Skeletal muscle satellite cell (primary cell): ENCODE results near the gene CMSS1.

Experiments used
- H3K27me3 ChIP-seq: 2 replicates; pipeline ENCODE4 v1.7.0; 2013; ENCODE audit warnings: low read length; ENCODE audit not compliant: control insufficient read depth, insufficient read depth
- H3K36me3 ChIP-seq: 2 replicates; pipeline ENCODE4 v1.7.0; 2013; ENCODE audit warnings: mild to moderate bottlenecking, control low read depth, low read length; ENCODE audit not compliant: insufficient read depth
- H3K4me1 ChIP-seq: 2 replicates; pipeline ENCODE4 v1.7.0; 2013; ENCODE audit warnings: low read length; ENCODE audit not compliant: control insufficient read depth, insufficient read depth
- H3K4me2 ChIP-seq: 2 replicates; pipeline ENCODE4 v1.7.0; 2013; ENCODE audit warnings: mild to moderate bottlenecking, low read length
- H3K4me3 ChIP-seq: 2 replicates; pipeline ENCODE4 v1.7.0; 2013; ENCODE audit warnings: low read length
- H3K9ac ChIP-seq: 2 replicates; pipeline ENCODE4 v1.7.0; 2013; ENCODE audit warnings: mild to moderate bottlenecking, low read depth, low read length, moderate library complexity
- H3K9me3 ChIP-seq: replicated peaks from 2 replicates; pipeline ENCODE4 v1.7.0; 2013; ENCODE audit warnings: mild to moderate bottlenecking, control low read depth, low read length

The CMSS1 gene

GRCh38 chr3:100129941-100130340 is 312.3 kb downstream of the CMSS1 start:
- Histone ChIP-seq H3K4me2 (no peak overlapping the region), H3K36me3 (no peaks in the 10 kb centered on the region), H3K4me3 (no peak overlapping the region)

GRCh38 chr3:100131241-100131640 is 313.6 kb downstream of the CMSS1 start:
- Histone ChIP-seq H3K4me1 (no peaks in the 10 kb centered on the region), H3K9me3 (no peaks in the 10 kb centered on the region), H3K36me3 (no peaks in the 10 kb centered on the region), H3K9ac (no peak overlapping the region), H3K4me3 (no peak overlapping the region), H3K4me2 (no peak overlapping the region), H3K27me3 (no peaks in the 10 kb centered on the region)

More at GRCh38 chr3:100129941-100130340, 312.3 kb downstream of the CMSS1 start:
- Histone ChIP-seq H3K9ac (no peak overlapping the region), H3K4me1 (no peaks in the 10 kb centered on the region), H3K9me3 (no peaks in the 10 kb centered on the region), H3K27me3 (no peaks in the 10 kb centered on the region)

- Histone ChIP-seq H3K9me3 (no peaks in the 10 kb centered on the region), H3K4me2 (no peak overlapping the region), H3K9ac (no peak overlapping the region), H3K36me3 (no peaks in the 10 kb centered on the region), H3K4me1 (no peaks in the 10 kb centered on the region), H3K27me3 (no peaks in the 10 kb centered on the region), H3K4me3 (no peak overlapping the region)
These were observed 319.3 kb downstream of the CMSS1 start for GRCh38 chr3:100136921-100137320.

GRCh38 chr3:100140976-100141375 is 323.3 kb downstream of the CMSS1 start:
- Histone ChIP-seq H3K4me1 (no peaks in the 10 kb centered on the region), H3K36me3 (no peaks in the 10 kb centered on the region), H3K4me3 (no peak overlapping the region), H3K9ac (no peak overlapping the region), H3K9me3 (no peaks in the 10 kb centered on the region), H3K4me2 (no peak overlapping the region), H3K27me3 (no peaks in the 10 kb centered on the region)

GRCh38 chr3:100141586-100141985 is 323.9 kb downstream of the CMSS1 start:
- no peak overlapping the region for H3K4me2 ChIP-seq

GRCh38 chr3:100144255-100144866 is 326.7 kb downstream of the CMSS1 start:
- Histone ChIP-seq H3K4me3 (no peak overlapping the region), H3K9me3 (no peaks in the 10 kb centered on the region), H3K4me2 (no peak overlapping the region), H3K4me1 (no peaks in the 10 kb centered on the region), H3K27me3 (no peaks in the 10 kb centered on the region), H3K36me3 (no peaks in the 10 kb centered on the region), H3K9ac (no peak overlapping the region)

More at GRCh38 chr3:100141586-100141985, 323.9 kb downstream of the CMSS1 start:
- H3K9ac ChIP-seq, result no peak overlapping the region
- H3K4me3 ChIP-seq, result no peak overlapping the region
- H3K9me3 ChIP-seq, result no peaks in the 10 kb centered on the region
- H3K27me3 ChIP-seq, result no peaks in the 10 kb centered on the region
- no peaks in the 10 kb centered on the region for H3K4me1 ChIP-seq
- no peaks in the 10 kb centered on the region for H3K36me3 ChIP-seq

- no peaks in the 10 kb centered on the region for H3K4me1 ChIP-seq
These were observed 331.5 kb downstream of the CMSS1 start for GRCh38 chr3:100149130-100149529.

GRCh38 chr3:100149713-100150415 is 332.2 kb downstream of the CMSS1 start:
- no peak overlapping the region for H3K9ac ChIP-seq
- H3K9me3 ChIP-seq, result no peaks in the 10 kb centered on the region
- H3K4me3 ChIP-seq, result no peak overlapping the region
- H3K4me1 ChIP-seq, result no peaks in the 10 kb centered on the region
- H3K27me3 ChIP-seq, result no peaks in the 10 kb centered on the region
- H3K4me2 ChIP-seq, result no peak overlapping the region
- no peaks in the 10 kb centered on the region for H3K36me3 ChIP-seq

More at GRCh38 chr3:100149130-100149529, 331.5 kb downstream of the CMSS1 start:
- Histone ChIP-seq H3K4me2 (no peak overlapping the region), H3K9me3 (no peaks in the 10 kb centered on the region), H3K9ac (no peak overlapping the region), H3K27me3 (no peaks in the 10 kb centered on the region), H3K4me3 (no peak overlapping the region), H3K36me3 (no peaks in the 10 kb centered on the region)

- Histone ChIP-seq H3K9ac (no peak overlapping the region), H3K27me3 (no peaks in the 10 kb centered on the region), H3K4me3 (no peak overlapping the region), H3K36me3 (no peaks in the 10 kb centered on the region), H3K4me2 (no peak overlapping the region), H3K9me3 (no peaks in the 10 kb centered on the region), H3K4me1 (no peaks in the 10 kb centered on the region)
These were observed 332.8 kb downstream of the CMSS1 start for GRCh38 chr3:100150473-100150872.

- H3K27me3 ChIP-seq, result no peaks in the 10 kb centered on the region
- no peaks in the 10 kb centered on the region for H3K4me1 ChIP-seq
- no peak overlapping the region for H3K4me3 ChIP-seq
- no peaks in the 10 kb centered on the region for H3K36me3 ChIP-seq
- peaks cover 5% of the 10 kb centered on the region for H3K9me3 ChIP-seq
- H3K4me2 ChIP-seq, result no peak overlapping the region
- H3K9ac ChIP-seq, result no peak overlapping the region
These were observed 333.5 kb downstream of the CMSS1 start for GRCh38 chr3:100151024-100151707.

- Histone ChIP-seq H3K36me3 (no peaks in the 10 kb centered on the region), H3K9ac (no peak overlapping the region), H3K27me3 (no peaks in the 10 kb centered on the region), H3K4me1 (peaks cover 12% of the 10 kb centered on the region), H3K9me3 (peaks cover 5% of the 10 kb centered on the region), H3K4me2 (no peak overlapping the region), H3K4me3 (no peak overlapping the region)
These were observed 336.5 kb downstream of the CMSS1 start for GRCh38 chr3:100154171-100154570.
